ENCODE results near the gene ZNF845. TPM values are rescaled to one million over a fixed set of nuclear protein-coding genes. Genes with fewer than 3 reads are reported as not detected.
"Not testable (repeated sequence)": the region's sequence is repeated elsewhere in the genome, so short reads cannot be mapped to it uniquely, and the experiment has no call there.

Gene ZNF845
- total RNA-seq (10 to 100 TPM in 2 of 7 donors, 1 to 10 TPM in 5; 7.1 to 10.5 (median 8.6) TPM), polyA plus RNA-seq (1 to 10 TPM; 2.0 to 3.0 (median 2.3) TPM)
- long read RNA-seq, donor 1 = 0 reads
- long read RNA-seq, donor 2, full-length matches to known transcripts = 1 of 1 reads
- long read RNA-seq, donor 2, partial matches to known transcripts = 0 of 1 reads
- long read RNA-seq, donor 2, other reads (novel, unspliced or antisense) = 0 of 1 reads

DNA sequence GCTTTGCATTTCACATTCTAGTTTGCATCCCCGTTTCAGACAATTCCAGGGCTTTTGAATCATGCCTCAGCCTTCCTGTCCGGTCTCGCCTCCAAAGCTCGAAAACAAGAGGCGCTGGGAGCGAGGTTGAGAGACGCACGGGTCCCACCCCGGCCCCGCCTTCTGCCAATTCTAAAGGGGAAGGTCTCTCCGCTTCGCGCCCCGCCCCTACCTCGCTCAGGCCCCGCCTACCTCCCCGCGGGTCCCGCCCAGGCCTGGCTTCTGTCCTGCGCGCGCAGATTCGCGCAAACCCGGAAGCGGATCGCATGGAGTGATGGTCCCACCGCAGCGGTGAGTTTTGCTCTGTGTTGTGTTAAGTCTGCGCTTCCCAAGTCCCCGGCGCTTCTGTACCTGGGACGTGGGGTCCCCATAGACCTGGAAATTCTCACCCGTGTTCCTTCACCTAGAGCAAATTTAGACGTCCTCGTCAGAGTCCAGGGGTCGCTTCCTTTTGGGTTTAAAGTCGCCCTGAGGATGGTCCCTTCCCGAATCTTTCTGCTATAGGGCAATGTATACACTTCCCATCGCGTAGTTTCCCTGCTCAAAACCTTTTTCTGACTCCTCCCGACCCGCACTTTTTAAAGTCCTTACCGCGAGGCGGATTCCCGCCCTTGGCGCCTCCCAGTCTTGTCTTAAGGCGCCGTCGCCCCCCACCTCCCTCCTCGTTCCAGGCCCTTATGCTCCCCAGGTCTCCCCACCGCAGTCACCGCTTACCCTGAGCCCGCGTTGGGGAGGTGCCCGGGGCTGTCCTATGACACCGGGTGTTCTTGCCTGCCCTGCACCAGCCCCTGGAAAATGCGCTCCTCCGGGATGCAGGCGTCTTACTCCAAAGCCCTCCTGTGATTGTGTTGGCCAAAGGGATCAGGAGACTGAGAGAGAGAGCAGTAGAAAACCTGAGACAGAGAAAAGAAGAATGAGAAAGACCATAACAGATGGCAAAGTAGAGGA, at the start of gene ZNF845:
Gene ZNF845, plus strand, starts transcription at position 287 of the 987 bp plus-strand sequence. CDS start 7,559 bp downstream, outside the sequence.
- peaks cover 0 to 50% (median 19%) of the 10 kb centered on the region in 8 donors for H3K9me3 ChIP-seq
- H3K27me3 ChIP-seq (replicated peaks in 1 of 7) = peaks cover 0 to 5% (median 0%) of the 10 kb centered on the region in 7 donors
- H3K4me3 ChIP-seq = peak within 1 kb of the TSS; percentile 60 to 90 (median 74)
- DNase-seq = peak; percentile 98
- peak; percentile 93 to 96 (median 94) for TF ChIP-seq POLR2AphosphoS5 (IDR thresholded peaks at IDR 0.05)
- TF ChIP-seq, protein P1, sequence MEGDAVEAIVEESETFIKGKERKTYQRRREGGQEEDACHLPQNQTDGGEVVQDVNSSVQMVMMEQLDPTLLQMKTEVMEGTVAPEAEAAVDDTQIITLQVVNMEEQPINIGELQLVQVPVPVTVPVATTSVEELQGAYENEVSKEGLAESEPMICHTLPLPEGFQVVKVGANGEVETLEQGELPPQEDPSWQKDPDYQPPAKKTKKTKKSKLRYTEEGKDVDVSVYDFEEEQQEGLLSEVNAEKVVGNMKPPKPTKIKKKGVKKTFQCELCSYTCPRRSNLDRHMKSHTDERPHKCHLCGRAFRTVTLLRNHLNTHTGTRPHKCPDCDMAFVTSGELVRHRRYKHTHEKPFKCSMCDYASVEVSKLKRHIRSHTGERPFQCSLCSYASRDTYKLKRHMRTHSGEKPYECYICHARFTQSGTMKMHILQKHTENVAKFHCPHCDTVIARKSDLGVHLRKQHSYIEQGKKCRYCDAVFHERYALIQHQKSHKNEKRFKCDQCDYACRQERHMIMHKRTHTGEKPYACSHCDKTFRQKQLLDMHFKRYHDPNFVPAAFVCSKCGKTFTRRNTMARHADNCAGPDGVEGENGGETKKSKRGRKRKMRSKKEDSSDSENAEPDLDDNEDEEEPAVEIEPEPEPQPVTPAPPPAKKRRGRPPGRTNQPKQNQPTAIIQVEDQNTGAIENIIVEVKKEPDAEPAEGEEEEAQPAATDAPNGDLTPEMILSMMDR (IDR thresholded peaks at IDR 0.05 in 8 of 11, conservative IDR thresholded peaks at IDR 0.05 in 3 of 11) = no peak
- WGBS, 5 donors = 0 to 1% (median 1%) methylated on average over 42 to 61 of the region's 61 CpGs
- H3K4me1 ChIP-seq = peaks cover 0 to 33% (median 24%) of the 10 kb centered on the region in 6 donors
- H3K27ac ChIP-seq = peak within 1 kb of the TSS; percentile 32 to 83 (median 74)
- intact Hi-C loops (cut with DNase I; ENCODE audit: low total_unique reads) = no loop called here
- H3K36me3 ChIP-seq = peaks cover 0 to 26% (median 7%) of the 10 kb centered on the region in 6 donors

GRCh38 chr19:53285087-53285486, 48.5 kb upstream of the ZNF845 start:
- TF ChIP-seq POLR2A (IDR thresholded peaks at IDR 0.05) = no peak
- H3K36me3 ChIP-seq = no peaks in the 10 kb centered on the region
- H3K27ac ChIP-seq = no peak overlapping the region
- no peak overlapping the region for H3K4me3 ChIP-seq
- H3K9me3 ChIP-seq = peaks cover 0 to 51% (median 26%) of the 10 kb centered on the region in 8 donors
- intact Hi-C loops (cut with DNase I; ENCODE audit: low total_unique reads) = no loop called here
- DNase-seq = no peak
- no peaks in the 10 kb centered on the region for H3K4me1 ChIP-seq
- 71 to 75% (median 73%) methylated on average over 4 of the region's 4 CpGs for WGBS, 5 donors
- peaks cover 0 to 3% (median 0%) of the 10 kb centered on the region in 7 donors for H3K27me3 ChIP-seq (replicated peaks in 1 of 7)

DNA sequence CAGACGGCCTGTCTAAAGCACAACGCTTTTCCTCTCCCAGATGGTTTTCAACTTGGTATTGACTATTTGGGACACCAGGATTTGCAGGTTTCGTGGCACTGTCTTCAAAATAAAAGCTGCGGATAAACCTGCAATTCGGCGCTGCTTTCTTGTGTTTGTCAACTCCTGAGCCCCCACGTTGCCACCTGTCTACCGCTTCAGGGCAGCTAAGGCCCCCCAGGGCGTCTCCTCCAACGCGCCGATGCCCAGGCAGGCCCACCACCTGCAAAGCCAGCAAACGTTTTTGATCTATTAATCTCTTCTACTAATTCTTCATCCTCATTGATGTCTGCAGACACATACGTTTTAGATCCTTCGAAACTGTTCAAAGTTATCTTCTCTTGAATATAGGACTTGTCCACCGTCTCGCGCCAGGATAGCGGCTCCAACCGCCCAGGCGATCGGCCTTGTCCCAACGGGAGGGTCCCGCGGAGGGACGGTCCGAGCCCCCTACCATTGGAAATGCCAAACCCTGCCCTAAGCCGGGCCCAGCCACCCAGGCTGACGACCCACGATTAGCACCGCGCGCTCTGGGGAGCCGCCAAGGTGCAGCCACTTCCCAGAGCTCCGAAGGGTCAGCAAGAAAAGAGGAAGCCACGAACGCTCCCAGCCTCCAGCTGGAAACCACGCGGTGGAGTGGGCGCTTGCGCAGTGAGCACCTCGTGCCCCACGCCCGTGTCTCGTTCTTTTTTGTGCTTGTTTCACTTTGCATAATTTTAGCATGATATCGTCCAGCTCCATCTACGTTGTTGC, 42.6 kb upstream of the ZNF845 start:
- H3K27ac ChIP-seq = no peak overlapping the region
- 90 to 92% (median 92%) methylated on average over 44 to 47 of the region's 47 CpGs for WGBS, 5 donors
- TF ChIP-seq POLR2A (IDR thresholded peaks at IDR 0.05) (no peak), POLR2AphosphoS5 (IDR thresholded peaks at IDR 0.05) (no peak)
- TF ChIP-seq, protein P1 (IDR thresholded peaks at IDR 0.05 in 8 of 11, conservative IDR thresholded peaks at IDR 0.05 in 3 of 11) = no peak
- intact Hi-C loops (cut with DNase I; ENCODE audit: low total_unique reads) = no loop called here
- H3K4me3 ChIP-seq = no peak overlapping the region
- no peaks in the 10 kb centered on the region for H3K4me1 ChIP-seq
- peaks cover 7 to 87% (median 72%) of the 10 kb centered on the region in 8 donors for H3K9me3 ChIP-seq
- no peaks in the 10 kb centered on the region for H3K36me3 ChIP-seq
- no peak for DNase-seq
- no peaks in the 10 kb centered on the region for H3K27me3 ChIP-seq (replicated peaks in 1 of 7)

DNA sequence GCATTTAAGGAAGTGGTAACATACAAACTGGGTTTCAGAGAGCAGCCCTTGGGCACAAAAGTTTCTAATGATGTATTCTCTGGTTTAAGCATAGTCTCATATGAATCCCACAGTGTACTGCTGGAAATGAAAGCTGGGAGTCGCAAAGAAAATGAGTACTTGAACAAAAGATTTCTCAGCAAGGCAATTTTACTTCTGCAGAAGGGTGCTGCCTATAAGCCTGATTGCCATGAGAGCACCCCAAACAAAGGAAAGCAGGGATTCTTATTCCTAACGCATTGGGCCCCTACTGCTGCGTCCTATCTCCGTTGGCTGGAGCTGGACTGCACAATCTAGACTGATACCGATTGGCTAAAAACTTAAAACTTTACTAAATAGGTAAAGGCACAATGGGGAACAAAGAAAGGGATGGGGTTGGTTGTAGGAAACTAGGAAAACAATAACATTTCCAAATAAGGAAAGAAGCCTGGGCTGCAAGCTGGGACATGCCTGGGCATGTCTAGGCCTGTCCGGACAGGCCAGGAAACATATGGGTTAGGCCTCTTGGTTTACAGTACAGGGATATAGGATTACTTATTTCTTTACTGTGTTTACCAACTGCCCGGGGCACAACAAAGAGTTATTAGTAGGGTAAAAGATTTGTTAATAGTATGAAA, 38.6 kb upstream of the ZNF845 start:
- intact Hi-C loops (cut with DNase I; ENCODE audit: low total_unique reads) = no loop called here
- no peak for DNase-seq
- Histone ChIP-seq H3K4me1 (no peaks in the 10 kb centered on the region), H3K4me3 (no peak overlapping the region), H3K36me3 (no peaks in the 10 kb centered on the region), H3K9me3 (peaks cover 7 to 87% (median 68%) of the 10 kb centered on the region in 8 donors), H3K27ac (no peak overlapping the region), H3K27me3 (replicated peaks in 1 of 7) (no peaks in the 10 kb centered on the region)
- 69 to 91% (median 84%) methylated on average over 7 of the region's 7 CpGs for WGBS, 5 donors
- TF ChIP-seq, protein P1 (IDR thresholded peaks at IDR 0.05 in 8 of 11, conservative IDR thresholded peaks at IDR 0.05 in 3 of 11) = no peak

GRCh38 chr19:53301341-53301740, 32.2 kb upstream of the ZNF845 start:
- H3K36me3 ChIP-seq; H3K27ac ChIP-seq; DNase-seq; H3K4me3 ChIP-seq; H3K4me1 ChIP-seq; intact Hi-C loops (cut with DNase I; ENCODE audit: low total_unique reads): not testable (repeated sequence)
- Histone ChIP-seq H3K27me3 (replicated peaks in 1 of 7) (peaks cover 0 to 21% (median 0%) of the 10 kb centered on the region in 7 donors), H3K9me3 (peaks cover 0 to 61% (median 10%) of the 10 kb centered on the region in 8 donors)
- 38% methylated on average over 1 of the region's 8 CpGs; no CpG with 5 or more reads in 4 of the 5 donors for WGBS, 5 donors
